Measurements from ENCODE around the gene METTL2B. TPM values are rescaled to one million over a fixed set of nuclear protein-coding genes. Genes with fewer than 3 reads are reported as not detected.

METTL2B gene
- total RNA-seq, 1 donor from 2014 or later: 40.9 TPM

DNA sequence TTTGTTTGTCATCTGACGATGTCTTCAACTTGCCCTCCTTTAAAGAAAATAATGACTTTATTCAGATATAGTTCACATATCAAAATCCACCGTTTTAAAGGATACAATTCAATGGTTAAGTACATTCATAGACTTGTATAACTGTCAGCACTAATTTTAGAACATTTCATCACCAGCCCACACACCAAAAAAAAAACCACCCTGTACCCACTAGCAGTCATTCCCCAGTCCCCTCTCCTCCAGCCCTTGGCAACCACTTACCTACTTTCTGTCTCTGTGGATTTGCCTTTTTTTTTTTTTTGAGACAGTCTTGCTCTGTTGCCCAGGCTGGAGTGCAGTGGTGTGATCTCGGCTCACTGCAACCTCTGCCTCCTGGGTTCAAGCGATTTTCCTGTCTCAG lies 26.1 kb upstream of the METTL2B start:
- peaks cover 12% of the 10 kb centered on the region for H3K4me1 Mint-ChIP-seq (ENCODE audit: low read depth, unreplicated experiment)
- no peak for TF ChIP-seq CTCF (IDR thresholded peaks at IDR 0.05; ENCODE audit: partially characterized antibody, unreplicated experiment)
- H3K27ac Mint-ChIP-seq (ENCODE audit: unreplicated experiment): no peak overlapping the region
- H3K27me3 Mint-ChIP-seq (ENCODE audit: unreplicated experiment): peaks cover 2% of the 10 kb centered on the region
- DNase-seq: no peak
- H3K9me3 Mint-ChIP-seq (ENCODE audit: unreplicated experiment): peaks cover 9% of the 10 kb centered on the region
- no peaks in the 10 kb centered on the region for H3K36me3 Mint-ChIP-seq (ENCODE audit: unreplicated experiment)
- H3K4me3 Mint-ChIP-seq (ENCODE audit: unreplicated experiment): no peak overlapping the region

DNA sequence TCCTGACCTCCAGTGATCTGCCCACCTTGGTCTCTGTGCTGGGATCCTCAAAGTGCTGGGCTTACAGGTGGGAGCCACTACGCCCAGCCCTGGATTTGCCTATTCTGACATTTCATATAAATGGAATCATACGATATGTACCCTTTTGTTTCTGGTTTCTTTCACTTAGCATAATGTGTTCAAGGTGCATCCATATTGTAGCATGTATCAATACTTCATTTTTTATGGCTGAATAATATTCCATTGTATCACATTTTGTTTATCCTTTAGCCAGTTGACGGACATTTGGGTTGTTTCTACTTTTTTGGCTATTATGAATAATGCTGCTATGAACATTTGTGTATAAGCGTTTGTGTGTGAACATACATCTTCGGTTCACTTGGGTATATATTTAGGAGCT lies 25.6 kb upstream of the METTL2B start:
- Mint-ChIP-seq H3K27me3 (ENCODE audit: unreplicated experiment) (peaks cover 2% of the 10 kb centered on the region), H3K9me3 (ENCODE audit: unreplicated experiment) (peaks cover 8% of the 10 kb centered on the region), H3K36me3 (ENCODE audit: unreplicated experiment) (no peaks in the 10 kb centered on the region), H3K4me1 (ENCODE audit: low read depth, unreplicated experiment) (peaks cover 12% of the 10 kb centered on the region), H3K4me3 (ENCODE audit: unreplicated experiment) (no peak overlapping the region), H3K27ac (ENCODE audit: unreplicated experiment) (no peak overlapping the region)
- no peak for DNase-seq
- TF ChIP-seq CTCF (IDR thresholded peaks at IDR 0.05; ENCODE audit: partially characterized antibody, unreplicated experiment): no peak

DNA sequence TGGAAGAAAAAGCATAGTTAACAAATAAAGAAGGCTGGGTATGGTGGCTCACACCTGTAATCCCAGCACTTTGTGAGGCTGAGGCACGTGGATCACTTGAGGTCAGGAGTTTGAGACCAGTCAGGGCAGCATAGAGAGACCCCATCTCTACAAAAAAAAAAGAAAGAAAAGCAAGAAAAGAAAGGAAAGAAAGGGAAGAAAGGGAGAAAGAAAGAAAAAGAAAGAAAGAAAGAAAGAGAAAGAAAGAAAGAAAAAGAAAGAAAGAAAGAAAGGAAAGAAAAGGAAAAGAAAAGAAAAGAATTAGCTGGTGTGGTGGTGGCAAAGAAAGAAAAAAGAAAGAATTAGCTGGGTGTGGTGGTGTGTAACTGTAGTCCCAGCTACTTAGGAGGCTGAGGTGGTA lies 24.0 kb upstream of the METTL2B start:
- TF ChIP-seq CTCF (IDR thresholded peaks at IDR 0.05; ENCODE audit: partially characterized antibody, unreplicated experiment): no peak
- DNase-seq: no peak
- H3K27me3 Mint-ChIP-seq (ENCODE audit: unreplicated experiment): peaks cover 2% of the 10 kb centered on the region
- H3K27ac Mint-ChIP-seq (ENCODE audit: unreplicated experiment): no peak overlapping the region
- no peak overlapping the region for H3K4me3 Mint-ChIP-seq (ENCODE audit: unreplicated experiment)
- H3K36me3 Mint-ChIP-seq (ENCODE audit: unreplicated experiment): no peaks in the 10 kb centered on the region
- peaks cover 8% of the 10 kb centered on the region for H3K9me3 Mint-ChIP-seq (ENCODE audit: unreplicated experiment)
- peaks cover 12% of the 10 kb centered on the region for H3K4me1 Mint-ChIP-seq (ENCODE audit: low read depth, unreplicated experiment)

DNA sequence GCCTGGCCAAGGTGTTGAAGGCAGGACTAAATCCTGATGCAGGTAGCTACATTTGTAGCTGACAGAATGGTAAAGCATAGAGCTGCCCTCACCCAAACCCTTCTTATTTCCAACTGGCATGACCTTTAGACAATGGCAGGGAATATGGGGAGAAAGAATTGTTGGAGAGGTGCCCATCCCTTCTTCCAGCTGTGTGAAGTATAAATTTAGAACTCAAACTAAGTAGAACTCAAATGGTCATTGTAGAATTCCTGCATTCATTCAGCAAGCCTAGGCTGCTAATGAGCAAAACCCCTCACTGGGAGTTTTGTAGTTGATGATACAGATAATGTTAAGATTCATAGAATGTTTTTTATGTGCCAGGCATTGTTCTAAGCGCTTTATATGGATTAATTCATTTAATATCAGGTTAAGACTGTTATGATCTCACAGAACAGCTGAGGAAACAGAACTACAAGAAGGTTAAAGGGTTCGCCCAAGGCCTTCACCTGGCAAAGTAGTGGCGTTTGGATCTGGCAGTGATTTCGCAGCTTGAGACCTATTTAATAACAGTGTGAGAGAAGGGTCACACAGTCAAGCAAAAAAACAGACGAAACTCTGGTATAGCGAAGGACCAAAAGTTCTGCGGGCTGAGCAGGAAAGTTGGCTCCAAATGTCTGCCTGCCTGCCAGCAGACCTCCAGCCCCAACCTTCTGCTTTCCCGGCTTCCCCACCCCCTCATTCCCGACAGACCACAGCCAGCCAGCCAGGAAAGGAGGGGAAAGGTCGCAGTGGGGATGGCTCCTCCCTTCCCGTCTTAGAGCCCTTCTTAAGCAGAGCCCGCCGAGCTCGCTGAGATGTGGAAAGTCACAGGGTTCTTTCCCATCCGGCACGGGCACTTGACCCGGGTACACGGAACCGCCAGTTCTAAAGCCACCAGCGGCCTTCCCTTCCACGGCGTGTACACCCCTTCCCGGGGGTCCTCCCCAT lies 22.4 kb upstream of the METTL2B start:
- DNase-seq: peak; percentile 71
- Mint-ChIP-seq H3K27ac (ENCODE audit: unreplicated experiment) (peak overlapping the region; percentile 92), H3K4me1 (ENCODE audit: low read depth, unreplicated experiment) (peaks cover 17% of the 10 kb centered on the region), H3K4me3 (ENCODE audit: unreplicated experiment) (peak overlapping the region; percentile 91), H3K9me3 (ENCODE audit: unreplicated experiment) (peaks cover 8% of the 10 kb centered on the region), H3K36me3 (ENCODE audit: unreplicated experiment) (no peaks in the 10 kb centered on the region), H3K27me3 (ENCODE audit: unreplicated experiment) (peaks cover 2% of the 10 kb centered on the region)
- TF ChIP-seq CTCF (IDR thresholded peaks at IDR 0.05; ENCODE audit: partially characterized antibody, unreplicated experiment): no peak

All from glutamatergic neuron (in vitro differentiated cells).